ENCODE results near the gene SOBP.

Gene SOBP

DNA sequence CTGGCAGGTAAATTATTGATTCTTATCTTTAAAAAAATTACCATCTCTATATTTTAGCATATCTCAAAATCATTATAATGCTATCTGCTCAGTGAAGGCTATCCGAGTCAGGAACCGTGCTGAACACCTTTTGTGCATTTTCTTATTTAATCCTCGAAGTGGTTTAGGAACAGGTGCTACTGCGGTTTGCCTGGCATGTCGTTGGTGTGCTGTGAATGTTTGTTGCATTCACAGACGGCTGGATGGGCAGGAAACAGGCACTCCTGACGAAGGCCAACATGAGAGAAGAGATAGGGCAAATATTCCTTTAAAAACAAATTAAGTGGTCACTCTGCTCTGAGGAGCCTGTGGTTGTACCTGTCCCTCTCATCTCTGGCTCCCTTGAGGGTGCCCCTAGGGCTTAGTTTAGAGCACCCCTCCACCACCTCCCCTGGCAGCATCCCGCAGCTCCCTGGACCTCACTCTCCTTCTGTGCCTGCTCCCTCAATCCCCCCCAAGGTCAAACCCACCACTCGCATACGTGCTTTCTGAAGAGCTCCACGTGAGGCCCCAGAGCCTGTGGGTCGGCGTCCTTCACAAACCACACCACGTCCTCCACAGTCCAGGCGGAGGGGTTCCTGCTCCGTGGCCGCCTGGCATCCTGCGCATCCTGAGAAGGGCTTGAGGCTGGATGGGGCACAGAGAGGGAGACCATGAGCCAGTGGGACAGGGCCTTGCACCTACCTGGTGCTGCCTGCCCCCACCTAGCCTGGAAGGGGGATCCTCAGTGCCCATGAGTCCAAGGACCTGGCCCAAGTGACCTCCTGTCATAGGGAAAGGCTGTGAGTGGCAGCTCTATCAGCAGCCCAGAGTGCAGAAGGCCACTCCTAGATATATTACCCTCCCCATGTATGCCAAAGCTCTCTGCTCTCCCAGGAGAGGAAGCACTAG lies 217.7 kb downstream of the SOBP start:
- no peak for FAIRE-seq

DNA sequence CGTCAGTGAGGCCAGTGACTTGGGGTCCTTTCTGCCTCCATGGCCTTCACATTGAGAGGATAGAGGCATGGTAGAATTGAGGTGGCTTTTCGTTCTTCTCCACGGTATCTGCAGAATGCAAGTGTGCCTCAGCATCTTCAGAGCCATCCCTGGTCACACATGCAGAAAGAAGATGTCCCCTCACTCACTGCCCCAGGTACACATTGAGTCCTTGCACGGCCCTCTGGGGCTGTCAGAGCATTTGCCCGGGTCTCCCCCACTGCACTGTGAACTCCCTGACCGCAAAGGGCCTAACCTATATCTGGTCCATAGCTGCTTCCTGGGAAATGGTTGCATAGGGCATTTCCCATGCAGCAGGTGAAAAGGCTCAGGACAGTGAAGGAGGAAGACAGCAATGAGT lies 218.5 kb downstream of the SOBP start:
- no peak for FAIRE-seq
- no peak for DNase-seq (ENCODE audit: insufficient read length, low spot score)

More for the DNA sequence above, 217.7 kb downstream of the SOBP start:
- DNase-seq (ENCODE audit: insufficient read length, low spot score): no peak

DNA sequence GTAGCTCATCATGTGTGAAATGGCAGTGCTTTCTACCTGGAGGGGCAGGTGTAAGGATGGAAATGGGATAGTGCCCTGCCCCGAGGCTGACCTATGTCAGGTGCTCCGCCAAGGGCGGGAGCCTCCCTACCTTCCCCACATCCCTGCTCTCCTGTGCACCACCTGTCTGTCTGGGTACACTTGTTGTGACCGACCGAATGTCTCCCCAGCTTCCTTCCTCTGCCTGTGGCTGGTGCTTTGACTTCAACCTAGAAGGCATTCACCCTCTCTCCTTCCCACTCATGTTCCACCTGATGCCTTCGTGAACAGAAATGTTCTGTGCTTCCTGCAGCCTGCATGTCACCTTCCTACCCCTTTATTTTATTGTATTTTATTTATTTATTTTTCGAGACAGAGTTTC lies 219.4 kb downstream of the SOBP start:
- DNase-seq (ENCODE audit: insufficient read length, low spot score) (no peak), FAIRE-seq (no peak)
